ENCODE data around the gene EXOC6. TPM values are rescaled to one million over a fixed set of nuclear protein-coding genes. Genes with fewer than 3 reads are reported as not detected.
A peak's percentile ranks its signal among the peaks of the same experiment; 100 is the strongest.

EXOC6 gene
- polyA plus RNA-seq, 1 donor (not counting 4 experiments of a cell fraction or from before 2014, with no cell fraction given) = 1.2 TPM

- peaks cover 61% of the 10 kb centered on the region for H3K27me3 ChIP-seq (ENCODE audit: control insufficient read depth, extremely low read depth, insufficient read depth, low read length)
- H3K9ac ChIP-seq (ENCODE audit: control insufficient read depth, extremely low read depth, insufficient read depth, low read length) = no peak overlapping the region
- H4K20me1 ChIP-seq (ENCODE audit: control insufficient read depth, extremely low read depth, insufficient read depth, low read length) = no peaks in the 10 kb centered on the region
- no peaks in the 10 kb centered on the region for H3K4me1 ChIP-seq (ENCODE audit: control insufficient read depth, extremely low read depth, insufficient read depth, low read length)
- H3K27ac ChIP-seq (ENCODE audit: control insufficient read depth, insufficient read depth, low read length) = no peak overlapping the region
- dilution Hi-C loops (cut with MboI; ENCODE audit: extremely low pct_ligation_motif_present, low sequenced_read_pairs) = no loop called here
- no peak overlapping the region for H3K4me2 ChIP-seq (ENCODE audit: control insufficient read depth, extremely low read depth, insufficient read depth, low read depth, low read length)
- H3K36me3 ChIP-seq (ENCODE audit: control insufficient read depth in 2 of 2, extremely low read depth in 1 of 2, insufficient read depth in 2 of 2, low read length in 2 of 2) = no peaks in the 10 kb centered on the region
- H3K4me3 ChIP-seq (ENCODE audit: control insufficient read depth in 2 of 3, extremely low read depth in 1 of 3, insufficient read depth in 2 of 3, low read depth in 1 of 3, low read length in 3 of 3) = no peak overlapping the region
- FAIRE-seq = no peak
- H3K79me2 ChIP-seq (ENCODE audit: control insufficient read depth, insufficient read depth, low read length) = no peaks in the 10 kb centered on the region
- no peak for DNase-seq (ENCODE audit: low read depth, low spot score)
- H3K9me3 ChIP-seq (ENCODE audit: control insufficient read depth, low read depth, low read length) = no peaks in the 10 kb centered on the region
- no peaks in the 10 kb centered on the region for H3K9me1 ChIP-seq (ENCODE audit: control insufficient read depth, extremely low read depth, insufficient read depth, low read length)
- TF ChIP-seq CTCF (optimal IDR thresholded peaks at IDR 0.05 in 1 of 3, IDR thresholded peaks at IDR 0.05 in 1 of 3, conservative IDR thresholded peaks at IDR 0.05 in 1 of 3; ENCODE audit: extremely low read depth in 1 of 3, insufficient read depth in 2 of 3, low read length in 3 of 3) (no peak), EZH2 (IDR thresholded peaks at IDR 0.05; ENCODE audit: low read length) (no peak)
- H2AFZ ChIP-seq (ENCODE audit: control insufficient read depth, low read length) = no peak overlapping the region
Observed at GRCh38 chr10:93077860-93078337, 229.6 kb downstream of the EXOC6 start.

DNA sequence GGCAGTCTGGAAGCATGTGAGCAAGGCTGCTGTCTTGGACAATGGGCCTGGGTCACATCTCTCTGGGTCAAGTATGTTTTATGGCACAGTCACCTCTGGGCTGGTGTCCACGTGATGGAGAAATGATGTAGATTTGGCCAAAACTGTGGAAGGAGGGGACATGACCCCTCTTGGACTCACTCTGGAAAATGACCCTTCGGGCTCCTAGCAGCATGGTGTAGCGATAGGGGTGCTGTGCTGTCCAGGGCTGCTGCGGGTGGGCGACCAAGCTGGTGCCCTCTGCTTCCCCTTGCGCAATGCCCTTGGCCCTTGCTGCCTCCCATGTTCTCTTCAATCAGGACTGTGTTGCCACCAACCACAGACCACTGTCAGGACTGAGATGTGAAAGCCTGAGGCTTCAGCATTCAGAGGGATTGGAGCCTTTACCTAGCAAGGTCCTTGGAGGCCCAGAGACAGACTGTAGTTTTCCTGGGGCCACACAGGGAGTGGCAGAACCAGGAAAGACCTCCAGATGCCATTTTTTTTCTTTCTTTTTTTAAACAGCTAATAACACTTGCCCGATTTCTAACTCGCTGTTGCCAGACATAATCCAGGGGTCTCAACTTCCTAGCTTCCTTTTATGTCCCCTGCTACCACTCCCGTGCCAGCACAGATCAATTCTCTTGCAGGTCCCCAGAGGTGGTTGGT is 231.5 kb downstream of the EXOC6 start:
- H3K36me3 ChIP-seq (ENCODE audit: control insufficient read depth in 2 of 2, extremely low read depth in 1 of 2, insufficient read depth in 2 of 2, low read length in 2 of 2) = no peaks in the 10 kb centered on the region
- no peak overlapping the region for H3K9ac ChIP-seq (ENCODE audit: control insufficient read depth, extremely low read depth, insufficient read depth, low read length)
- H3K4me3 ChIP-seq (ENCODE audit: control insufficient read depth in 2 of 3, extremely low read depth in 1 of 3, insufficient read depth in 2 of 3, low read depth in 1 of 3, low read length in 3 of 3) = peak overlapping the region in 1 of 3 experiments; percentile 19
- H3K4me2 ChIP-seq (ENCODE audit: control insufficient read depth, extremely low read depth, insufficient read depth, low read depth, low read length) = no peak overlapping the region
- H3K27ac ChIP-seq (ENCODE audit: control insufficient read depth, insufficient read depth, low read length) = no peak overlapping the region
- H2AFZ ChIP-seq (ENCODE audit: control insufficient read depth, low read length) = no peak overlapping the region
- H3K27me3 ChIP-seq (ENCODE audit: control insufficient read depth, extremely low read depth, insufficient read depth, low read length) = peaks cover 48% of the 10 kb centered on the region
- FAIRE-seq (no peak), DNase-seq (ENCODE audit: low read depth, low spot score) (no peak)
- TF ChIP-seq CTCF (optimal IDR thresholded peaks at IDR 0.05 in 1 of 3, IDR thresholded peaks at IDR 0.05 in 1 of 3, conservative IDR thresholded peaks at IDR 0.05 in 1 of 3; ENCODE audit: extremely low read depth in 1 of 3, insufficient read depth in 2 of 3, low read length in 3 of 3) (no peak), EZH2 (IDR thresholded peaks at IDR 0.05; ENCODE audit: low read length) (no peak)
- no peaks in the 10 kb centered on the region for H3K4me1 ChIP-seq (ENCODE audit: control insufficient read depth, extremely low read depth, insufficient read depth, low read length)
- H3K79me2 ChIP-seq (ENCODE audit: control insufficient read depth, insufficient read depth, low read length) = no peaks in the 10 kb centered on the region
- dilution Hi-C loops (cut with MboI; ENCODE audit: extremely low pct_ligation_motif_present, low sequenced_read_pairs) = no loop called here
- H3K9me3 ChIP-seq (ENCODE audit: control insufficient read depth, low read depth, low read length) = no peaks in the 10 kb centered on the region
- no peaks in the 10 kb centered on the region for H4K20me1 ChIP-seq (ENCODE audit: control insufficient read depth, extremely low read depth, insufficient read depth, low read length)
- no peaks in the 10 kb centered on the region for H3K9me1 ChIP-seq (ENCODE audit: control insufficient read depth, extremely low read depth, insufficient read depth, low read length)
